Right cardiac atrium (tissue), 5 donors: ENCODE measurements around the gene FAM13A. TPM values are rescaled to one million over a fixed set of nuclear protein-coding genes. Genes with fewer than 3 reads are reported as not detected.

ENCODE experiments used
- ATAC-seq, 2 donors: fragments of 200-7000 bp; cut with Tn5 transposase; one replicate each; pipeline versions ENCODE4 v1.8.0 to v1.9.1; 2020; ENCODE audit warnings: moderate library complexity in 2 of 2, mild to moderate bottlenecking in 1 of 2
- DNase-seq, 3 donors: peaks; one replicate each; pipeline ENCODE4 v3.0.0-alpha.2; 2020
- H3K27ac ChIP-seq: one replicate; pipeline ENCODE4 v1.5.1; 2013; ENCODE audit warnings: mild to moderate bottlenecking, low read length, control low read depth, moderate library complexity
- H3K27me3 ChIP-seq: one replicate; pipeline ENCODE4 v1.6.1; 2013; ENCODE audit not compliant: control insufficient read depth, insufficient read depth
- H3K4me1 ChIP-seq: one replicate; pipeline ENCODE4 v1.6.1; 2013; ENCODE audit warnings: low read length; ENCODE audit not compliant: control insufficient read depth, insufficient read depth
- H3K4me3 ChIP-seq: one replicate; pipeline ENCODE4 v1.5.1; 2013; ENCODE audit warnings: low read length, control low read depth
- H3K9me3 ChIP-seq: one replicate; pipeline ENCODE4 v1.6.1; 2013; ENCODE audit warnings: low read length; ENCODE audit not compliant: control insufficient read depth
- WGBS: extraction: QIAGEN DNeasy Blood & Tissue Kit; methylation state at CpG from one replicate; pipeline ENCODE4 v1.1.7; 2013; 5-methylcytosine and 5-hydroxymethylcytosine counted together
- intact Hi-C, 4 donors: fragments of 100-400 bp; cut with DNase I; formaldehyde crosslinking; loops; one replicate each; pipeline versions ENCODE4 v1.11.0 to v1.14.0; 2022 to 2023
- polyA plus RNA-seq: library from polyadenylated mRNA; stranded (reverse); fragments of 200-250 nt; gene quantifications from one replicate; pipeline ENCODE4 v1.2.3, GENCODE V29; 2013
- total RNA-seq, 4 donors: library from RNA; stranded (reverse); fragmentation: NEBNext Ultra II Directional; extraction: Animal tissue kit (Norgen Biotek cat#: 25700); gene quantifications; one replicate each; pipeline ENCODE4 v1.2.1, GENCODE V29; 2021
- donor health status: healthy with polysubstance abuse.
- donor health status: DM: no; HTN: yes; CAD: no.
- donor health status: DM: no; HTN: no; CAD: no.
- donor health status: DM: no; HTN: yes; CAD: no; lungs with severe emphysema.
- donor health status: DM: yes; HTN: yes; CAD: no.

Gene FAM13A
- total and polyA plus RNA-seq, 5 donors, result 8.8 to 18.5 (median 16.6) TPM

DNA sequence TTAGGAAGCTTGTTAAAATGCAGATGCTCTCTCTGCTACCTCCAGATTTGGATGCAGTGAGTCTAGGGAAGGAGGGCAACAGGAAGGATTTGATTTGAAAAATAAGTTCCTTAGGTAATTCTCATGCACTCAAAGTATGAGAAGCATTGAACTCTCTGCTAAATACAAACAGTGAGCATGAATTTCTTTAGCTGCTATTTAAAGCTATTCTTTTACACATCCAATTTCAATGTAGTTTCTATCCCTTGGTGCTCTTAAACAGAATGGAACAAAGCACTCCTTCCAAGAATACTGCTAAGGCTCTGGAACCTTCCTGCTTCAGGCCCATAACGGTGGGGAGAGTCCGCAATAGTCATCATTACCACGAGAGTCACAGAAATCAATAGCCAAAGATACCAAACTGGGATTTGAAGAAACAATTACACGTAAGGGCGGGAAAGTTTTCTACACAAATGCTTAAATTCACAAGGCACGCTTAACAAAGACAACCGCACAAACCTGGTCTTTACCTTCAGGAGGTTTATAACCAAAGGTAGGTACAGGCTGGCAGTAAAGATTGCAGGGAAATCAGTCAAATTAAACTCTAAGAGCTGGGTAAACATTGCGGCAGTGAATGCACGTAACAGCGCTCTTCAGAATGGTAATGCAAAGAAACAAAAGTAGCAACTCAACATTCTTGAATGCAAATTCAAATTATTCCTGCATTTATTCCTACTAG, 236.1 kb downstream of the FAM13A start:
- no peak for DNase-seq
- Histone ChIP-seq H3K27ac (no peak overlapping the region), H3K9me3 (no peaks in the 10 kb centered on the region), H3K27me3 (no peaks in the 10 kb centered on the region), H3K4me1 (peaks cover 6% of the 10 kb centered on the region), H3K4me3 (peak overlapping the region; percentile 80)
- WGBS, result 78% methylated on average over 10 of the region's 10 CpGs
- ATAC-seq, result no peak
- intact Hi-C loops, result no loop called here

DNA sequence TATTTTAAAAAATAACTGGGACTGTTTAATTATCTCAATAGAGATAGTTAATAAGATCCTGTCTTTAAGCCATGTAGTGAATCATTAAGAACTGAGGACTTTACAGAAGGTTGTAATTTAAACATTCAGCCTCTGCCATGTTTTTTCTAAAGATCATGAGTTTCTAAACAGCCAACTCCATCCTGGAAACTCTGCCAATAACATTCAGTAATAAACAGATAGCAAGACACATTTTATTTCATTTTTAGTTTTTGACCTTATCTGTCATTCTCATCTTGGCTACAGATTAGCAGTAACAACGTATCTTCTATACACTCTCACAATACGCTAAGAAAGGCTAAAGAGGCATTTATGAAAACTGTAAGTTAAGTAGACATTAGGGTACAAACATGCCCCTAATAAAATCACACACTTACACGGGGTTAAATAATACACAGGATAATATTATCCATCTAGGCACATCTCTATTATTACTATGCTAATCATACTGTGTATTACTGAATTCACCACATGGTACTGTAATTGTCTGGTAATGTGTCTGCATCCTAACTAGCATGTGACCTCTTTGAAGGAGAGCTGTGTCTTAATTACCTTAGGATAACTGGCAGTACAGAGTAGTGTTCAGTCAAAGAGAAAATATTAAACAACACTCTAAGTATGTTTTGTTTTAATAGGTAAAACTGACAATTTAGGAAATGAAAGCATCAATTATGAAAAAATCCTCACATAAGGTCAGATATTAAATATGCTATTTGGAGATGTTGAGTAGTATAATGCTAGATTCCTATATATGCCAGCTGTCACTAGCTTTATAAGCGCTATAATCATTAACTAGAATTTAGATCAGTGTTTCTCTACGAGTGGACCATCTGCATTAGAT, 236.9 kb downstream of the FAM13A start:
- H3K4me1 ChIP-seq, result peaks cover 6% of the 10 kb centered on the region
- 47% methylated on average over 5 of the region's 5 CpGs for whole genome bisulfite sequencing
- H3K27me3 ChIP-seq, result no peaks in the 10 kb centered on the region
- no peaks in the 10 kb centered on the region for H3K9me3 ChIP-seq
- peak overlapping the region; percentile 80 for H3K4me3 ChIP-seq
- no peak for DNase-seq
- intact Hi-C loops, result loop anchor here (5.0 kb wide), 1 partner anchor 202 kb away; no protein-coding TSS in a partner anchor
- no peak overlapping the region for H3K27ac ChIP-seq
- ATAC-seq, result no peak

- WGBS, result 25% methylated on average over 5 of the region's 5 CpGs
- intact Hi-C loops, result loop anchor here (5.0 kb wide), 1 partner anchor 203 kb away; no protein-coding TSS in a partner anchor
- peak overlapping the region; percentile 52 for H3K27ac ChIP-seq
- H3K4me1 ChIP-seq, result peaks cover 9% of the 10 kb centered on the region
- H3K9me3 ChIP-seq, result no peaks in the 10 kb centered on the region
- ATAC-seq (peak; percentile 34 to 37), DNase-seq (peak; percentile 23 to 59 (median 36))
- peak overlapping the region; percentile 25 for H3K4me3 ChIP-seq
- no peaks in the 10 kb centered on the region for H3K27me3 ChIP-seq
Measured at GRCh38 chr4:88818631-88819470, 238.1 kb downstream of the FAM13A start.

DNA sequence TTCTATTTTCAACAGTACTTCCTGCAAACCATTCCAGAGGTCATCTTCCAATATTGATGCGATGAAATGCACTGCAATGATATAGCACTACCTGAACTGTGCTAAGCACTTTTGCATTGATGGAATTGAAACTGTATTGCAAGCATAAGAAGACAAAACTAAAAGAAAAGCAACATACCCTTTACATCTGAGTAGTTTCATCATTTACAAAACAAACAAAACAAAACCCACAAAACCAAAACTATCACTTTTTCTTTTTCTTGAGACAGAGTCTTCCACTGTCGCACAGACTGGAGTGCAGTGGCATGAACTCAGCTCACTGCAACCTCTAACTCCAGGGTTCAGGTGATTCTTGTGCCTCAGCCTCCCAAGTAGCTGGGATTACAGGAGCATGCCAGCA, 239.2 kb downstream of the FAM13A start:
- no peak overlapping the region for H3K27ac ChIP-seq
- DNase-seq (no peak), ATAC-seq (no peak)
- peaks cover 10% of the 10 kb centered on the region for H3K4me1 ChIP-seq
- no peaks in the 10 kb centered on the region for H3K9me3 ChIP-seq
- intact Hi-C loops, result loop anchor here (5.0 kb wide), 1 partner anchor 205 kb away; no protein-coding TSS in a partner anchor
- H3K27me3 ChIP-seq, result no peaks in the 10 kb centered on the region
- no peak overlapping the region for H3K4me3 ChIP-seq
- WGBS, result 86% methylated on average over 2 of the region's 2 CpGs

DNA sequence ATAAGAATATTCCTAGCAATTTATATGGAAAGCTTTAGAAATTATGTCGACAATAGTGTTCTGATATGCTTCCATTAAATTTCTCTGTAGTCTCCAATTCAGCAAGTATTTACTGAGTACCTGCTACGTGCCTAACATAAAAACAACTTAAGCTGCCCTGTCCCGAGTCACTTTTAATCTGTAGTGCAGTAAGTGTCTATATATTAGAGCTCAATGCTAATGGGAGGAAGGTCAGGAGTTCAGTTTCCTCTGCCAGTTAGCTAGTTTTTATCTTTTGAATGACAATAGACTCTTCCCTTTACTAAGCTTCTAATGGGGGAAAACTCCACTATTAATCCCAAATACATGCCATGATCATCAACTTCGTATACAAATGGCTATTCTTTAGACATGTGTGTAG, 240.6 kb downstream of the FAM13A start:
- intact Hi-C loops, result loop anchor here (5.0 kb wide), 1 partner anchor 206 kb away; no protein-coding TSS in a partner anchor
- DNase-seq (no peak), ATAC-seq (no peak)
- Histone ChIP-seq H3K4me1 (peaks cover 10% of the 10 kb centered on the region), H3K27ac (no peak overlapping the region), H3K27me3 (no peaks in the 10 kb centered on the region), H3K4me3 (no peak overlapping the region), H3K9me3 (no peaks in the 10 kb centered on the region)
- 30% methylated on average over 4 of the region's 4 CpGs for WGBS

- H3K27me3 ChIP-seq, result no peaks in the 10 kb centered on the region
- H3K4me1 ChIP-seq, result peaks cover 7% of the 10 kb centered on the region
- WGBS, result 63% methylated on average over 6 of the region's 6 CpGs
- ATAC-seq (peak in 1 of 2 donors; percentile 33), DNase-seq (peak in 1 of 3 donors; percentile 28)
- intact Hi-C loops, result no loop called here
- no peaks in the 10 kb centered on the region for H3K9me3 ChIP-seq
- no peak overlapping the region for H3K4me3 ChIP-seq
- H3K27ac ChIP-seq, result no peak overlapping the region
Measured at GRCh38 chr4:88814043-88814617, 242.9 kb downstream of the FAM13A start.

- ATAC-seq (no peak), DNase-seq (no peak)
- H3K27me3 ChIP-seq, result no peaks in the 10 kb centered on the region
- 91% methylated on average over 4 of the region's 4 CpGs for WGBS
- no peak overlapping the region for H3K27ac ChIP-seq
- no peaks in the 10 kb centered on the region for H3K9me3 ChIP-seq
- intact Hi-C loops, result no loop called here
- no peak overlapping the region for H3K4me3 ChIP-seq
- H3K4me1 ChIP-seq, result peaks cover 5% of the 10 kb centered on the region
Measured at GRCh38 chr4:88813013-88813412, 244.0 kb downstream of the FAM13A start.

GRCh38 chr4:88812420-88812819, 244.6 kb downstream of the FAM13A start:
- no peak overlapping the region for H3K27ac ChIP-seq
- H3K4me1 ChIP-seq, result peaks cover 6% of the 10 kb centered on the region
- H3K4me3 ChIP-seq, result no peak overlapping the region
- no peaks in the 10 kb centered on the region for H3K27me3 ChIP-seq
- ATAC-seq (no peak), DNase-seq (no peak)
- 77% methylated on average over 1 of the region's 1 CpG for WGBS
- intact Hi-C loops, result no loop called here
- no peaks in the 10 kb centered on the region for H3K9me3 ChIP-seq

DNA sequence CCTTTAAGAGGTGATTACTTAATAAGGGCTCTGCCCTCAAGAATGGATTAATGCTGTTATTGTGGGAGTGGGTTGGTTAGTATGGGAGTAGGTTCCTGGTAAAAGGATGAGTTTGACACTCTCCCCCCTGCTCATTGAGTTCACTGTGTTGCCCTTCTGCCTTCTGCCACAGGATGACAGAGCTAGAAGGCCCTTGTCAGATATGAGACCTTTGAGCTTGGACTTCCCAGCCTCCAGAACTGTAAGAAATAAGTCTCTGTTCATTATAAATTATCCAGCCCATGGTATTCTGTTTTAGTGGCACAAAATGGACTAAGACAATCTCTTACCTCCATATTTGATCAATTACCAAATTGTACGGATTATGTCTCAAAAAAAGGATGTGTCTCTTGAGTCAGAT, 245.1 kb downstream of the FAM13A start:
- Histone ChIP-seq H3K9me3 (no peaks in the 10 kb centered on the region), H3K4me3 (no peak overlapping the region), H3K27me3 (no peaks in the 10 kb centered on the region), H3K4me1 (peaks cover 6% of the 10 kb centered on the region), H3K27ac (no peak overlapping the region)
- 96% methylated on average over 1 of the region's 1 CpG for WGBS
- intact Hi-C loops, result no loop called here
- DNase-seq, result no peak
- no peak for ATAC-seq

DNA sequence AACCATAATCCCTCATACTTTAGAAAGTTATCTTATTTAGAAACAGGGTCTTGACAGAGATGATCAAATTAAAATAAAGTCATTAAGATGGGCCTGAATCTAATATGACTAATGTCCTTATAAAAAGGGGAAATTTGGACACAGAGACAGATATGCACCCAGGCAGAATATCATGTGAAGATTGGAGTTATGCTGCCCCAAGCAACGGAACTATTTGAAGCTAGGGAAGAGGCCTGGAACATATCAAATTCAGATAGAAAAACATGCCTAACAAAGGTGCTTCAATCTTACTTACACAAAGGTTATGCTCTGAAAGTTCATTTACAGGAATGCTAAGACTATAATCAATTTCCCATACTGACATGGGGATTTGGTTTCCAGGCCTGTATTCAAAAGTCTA, 246.7 kb downstream of the FAM13A start:
- Histone ChIP-seq H3K4me3 (no peak overlapping the region), H3K4me1 (peaks cover 8% of the 10 kb centered on the region), H3K27ac (no peak overlapping the region), H3K9me3 (no peaks in the 10 kb centered on the region), H3K27me3 (no peaks in the 10 kb centered on the region)
- ATAC-seq, result no peak
- 58% methylated on average over 1 of the region's 1 CpG for WGBS
- DNase-seq, result no peak
- intact Hi-C loops, result no loop called here
